Lung (tissue), 12 donors: ENCODE results near the gene CAST. TPM values are rescaled to one million over a fixed set of nuclear protein-coding genes. Genes with fewer than 3 reads are reported as not detected.

Source experiments
- ATAC-seq: fragments of 200-7000 bp; cut with Tn5 transposase; one replicate; pipeline ENCODE4 v1.9.1; 2020; ENCODE audit warnings: moderate number of reproducible peaks; ENCODE audit not compliant: insufficient read depth, low FRiP score
- DNase-seq, 3 donors: peaks; one replicate each; pipeline ENCODE4 v3.0.0-alpha.2; 2013 to 2017
- H3K27ac ChIP-seq, 2 donors: one replicate each; pipeline ENCODE4 v1.5.1; 2013; ENCODE audit warnings: mild to moderate bottlenecking in 2 of 2, moderate library complexity in 2 of 2, control low read depth in 1 of 2, inconsistent platforms in 1 of 2, low read depth in 1 of 2, low read length in 1 of 2
- H3K27me3 ChIP-seq, 3 donors: one replicate each; pipeline ENCODE4 v1.5.1; 2013; ENCODE audit warnings: low read length in 2 of 3; ENCODE audit not compliant: control insufficient read depth in 3 of 3, insufficient read depth in 3 of 3
- H3K36me3 ChIP-seq, 4 donors: one replicate each; pipeline ENCODE4 v1.5.1; 2013; ENCODE audit warnings: low read length in 4 of 4, mild to moderate bottlenecking in 1 of 4, moderate library complexity in 1 of 4; ENCODE audit not compliant: control insufficient read depth in 4 of 4, insufficient read depth in 4 of 4
- H3K4me1 ChIP-seq, 5 donors: one replicate each; pipeline ENCODE4 v1.5.1; 2013; ENCODE audit warnings: low read length in 5 of 5, mild to moderate bottlenecking in 2 of 5, moderate library complexity in 1 of 5; ENCODE audit not compliant: control insufficient read depth in 5 of 5, insufficient read depth in 5 of 5
- H3K4me3 ChIP-seq: one replicate; pipeline ENCODE4 v1.5.1; 2013; ENCODE audit warnings: mild to moderate bottlenecking, control low read depth, moderate library complexity
- H3K9ac ChIP-seq, 2 donors: one replicate each; pipeline ENCODE4 v1.5.1; 2013; ENCODE audit warnings: low read length in 2 of 2, control low read depth in 1 of 2; ENCODE audit not compliant: insufficient read depth in 1 of 2
- H3K9me3 ChIP-seq, 4 donors: one replicate each; pipeline ENCODE4 v1.5.1; 2013; ENCODE audit warnings: low read length in 3 of 4, mild to moderate bottlenecking in 1 of 4, moderate library complexity in 1 of 4; ENCODE audit not compliant: control insufficient read depth in 4 of 4, insufficient read depth in 3 of 4
- CTCF ChIP-seq: IDR thresholded peaks from 2 replicates; pipeline ENCODE4 v1.5.1; 2012; ENCODE audit warnings: mild to moderate bottlenecking; ENCODE audit errors: control extremely low read depth, extremely low read depth
- WGBS, 2 donors: extraction: QIAGEN DNeasy Blood & Tissue Kit; methylation state at CpG; one replicate each; pipeline ENCODE4 v1.1.7; 2013; 5-methylcytosine and 5-hydroxymethylcytosine counted together
- polyA plus RNA-seq, 2 donors: library from polyadenylated mRNA; stranded (reverse); fragments of 200-250 nt; gene quantifications; one replicate each; pipeline ENCODE4 v1.2.1, GENCODE V29; 2013
- total RNA-seq, 2 donors: library from RNA; depleted of rRNA in 1 of 2; stranded (reverse); fragments of >200 nt in 1 of 2; gene quantifications; one replicate each; pipeline ENCODE4 v1.2.1, GENCODE V29; 2014 to 2021
- donor health status: control.
- donor health status: control.
- donor health status: Bipolar disorder and iron deficiency.
- donor health status: healthy.
- donor health status: DM: yes; HTN: yes; CAD: no.

CAST gene
- total and polyA plus RNA-seq, 4 donors = 84.8 to 279 (median 184) TPM

- no peaks in the 10 kb centered on the region for H3K9me3 ChIP-seq
- no peak overlapping the region for H3K4me3 ChIP-seq
- H3K9ac ChIP-seq = no peak overlapping the region
- TF ChIP-seq CTCF = no peak
- DNase-seq (peak in 2 of 3 donors; percentile 23 to 47), ATAC-seq (peak; percentile 65)
- H3K27ac ChIP-seq = peak overlapping the region; percentile 74 to 80
- 51 to 76% methylated on average over 7 of the region's 7 CpGs for WGBS, 2 donors
- peaks cover 10 to 48% (median 40%) of the 10 kb centered on the region in 5 donors for H3K4me1 ChIP-seq
- no peaks in the 10 kb centered on the region for H3K36me3 ChIP-seq
- H3K27me3 ChIP-seq = no peaks in the 10 kb centered on the region
Observed at GRCh38 chr5:96718635-96719077, 56.5 kb downstream of the CAST start.

GRCh38 chr5:96720408-96720807 lies 58.2 kb downstream of the CAST start:
- ATAC-seq = no peak
- Histone ChIP-seq H3K27me3 (no peaks in the 10 kb centered on the region), H3K36me3 (peaks cover 0 to 8% (median 0%) of the 10 kb centered on the region in 4 donors), H3K27ac (no peak overlapping the region), H3K9ac (no peak overlapping the region), H3K4me1 (peaks cover 10 to 41% (median 28%) of the 10 kb centered on the region in 5 donors), H3K9me3 (no peaks in the 10 kb centered on the region), H3K4me3 (no peak overlapping the region)
- TF ChIP-seq CTCF = no peak
- WGBS, 2 donors = 93 to 94% methylated on average over 2 of the region's 2 CpGs
- peak in 1 of 3 donors; percentile 35 for DNase-seq

- DNase-seq = peak; percentile 86 to 96 (median 96)
- Histone ChIP-seq H3K4me3 (no peak overlapping the region), H3K27ac (peak overlapping the region; percentile 49 to 69), H3K36me3 (peaks cover 0 to 8% (median 0%) of the 10 kb centered on the region in 4 donors), H3K9ac (peak overlapping the region in 1 of 2 donors; percentile 16), H3K4me1 (peaks cover 10 to 38% (median 24%) of the 10 kb centered on the region in 5 donors), H3K9me3 (no peaks in the 10 kb centered on the region), H3K27me3 (no peaks in the 10 kb centered on the region)
- peak; percentile 64 for ATAC-seq
- no peak for TF ChIP-seq CTCF
Observed at GRCh38 chr5:96721351-96721977, 59.3 kb downstream of the CAST start.

- DNase-seq (no peak), ATAC-seq (no peak)
- H3K36me3 ChIP-seq = peaks cover 0 to 16% (median 4%) of the 10 kb centered on the region in 4 donors
- peaks cover 2 to 39% (median 17%) of the 10 kb centered on the region in 5 donors for H3K4me1 ChIP-seq
- no peak overlapping the region for H3K9ac ChIP-seq
- no peak for TF ChIP-seq CTCF
- no peaks in the 10 kb centered on the region for H3K27me3 ChIP-seq
- no peak overlapping the region for H3K4me3 ChIP-seq
- no peaks in the 10 kb centered on the region for H3K9me3 ChIP-seq
- 96 to 98% methylated on average over 1 of the region's 1 CpG for WGBS, 2 donors
- H3K27ac ChIP-seq = peak overlapping the region in 1 of 2 donors; percentile 21
Observed at GRCh38 chr5:96725257-96725656, 63.1 kb downstream of the CAST start.
